B cell (primary cell): ENCODE results near the gene IL20. TPM values are rescaled to one million over a fixed set of nuclear protein-coding genes. Genes with fewer than 3 reads are reported as not detected.

Source experiments
- ATAC-seq: fragments of 200-7000 bp; cut with Tn5 transposase; one replicate; pipeline ENCODE4 v1.10.0; 2021; ENCODE audit warnings: low read depth, mild to moderate bottlenecking, moderate number of reproducible peaks, moderate library complexity
- CTCF ChIA-PET: fragments of 350-600 bp; sonication (Branson Sonifier 250); formaldehyde crosslinking; loops from one replicate; lab custom pipeline; 2021; ENCODE audit warnings: antibody characterized with exemption, inconsistent platforms; lab: Charles Lee
- POLR2A ChIA-PET: fragments of 350-600 bp; sonication (Branson Sonifier 250); formaldehyde crosslinking; loops from one replicate; lab custom pipeline; 2021; ENCODE audit warnings: antibody characterized with exemption; lab: Charles Lee
- DNase-seq: peaks from one replicate; pipeline ENCODE4 v3.0.0; 2013
- H2AFZ ChIP-seq: 2 replicates; pipeline ENCODE4 v1.6.1; 2012; ENCODE audit warnings: mild to moderate bottlenecking, low read depth, low read length; ENCODE audit not compliant: insufficient read depth, poor library complexity, severe bottlenecking
- H3K27ac ChIP-seq, 2 donors: 1 replicate in 1 of 2; 2 replicates in 1 of 2; pipeline ENCODE4 v1.5.1; 2012 to 2013; ENCODE audit warnings: low read length in 2 of 2, mild to moderate bottlenecking in 2 of 2, moderate library complexity in 1 of 2
- H3K27me3 ChIP-seq, 4 experiments: fragments of 200-600 bp in 1 of 4; sonication (generic) in 1 of 4; replicated peaks in 1 of 4; 1 replicate in 2 of 4; 2 replicates in 2 of 4; pipeline versions ENCODE4 v1.6.1 to v1.7.0; 2013 to 2016; ENCODE audit warnings: low read length in 3 of 4, mild to moderate bottlenecking in 2 of 4, mixed read lengths in 1 of 4, moderate library complexity in 1 of 4; ENCODE audit not compliant: insufficient read depth in 4 of 4, control insufficient read depth in 3 of 4; ENCODE audit errors: control extremely low read depth in 1 of 4
- H3K36me3 ChIP-seq, 2 experiments: replicated peaks in 1 of 2; 1 replicate in 1 of 2; 2 replicates in 1 of 2; pipeline versions ENCODE4 v1.6.1 to v1.7.1; 2013; ENCODE audit warnings: low read length in 1 of 2; ENCODE audit not compliant: insufficient read depth in 2 of 2, control insufficient read depth in 1 of 2; ENCODE audit errors: control extremely low read depth in 1 of 2, extremely low read depth in 1 of 2
- H3K4me1 ChIP-seq, 2 donors: fragments of 200-600 bp in 1 of 2; sonication (generic) in 1 of 2; 1 replicate in 1 of 2; 2 replicates in 1 of 2; pipeline versions ENCODE4 v1.5.1 to v1.6.1; 2013 to 2017; ENCODE audit warnings: low read length in 2 of 2; ENCODE audit not compliant: control insufficient read depth in 2 of 2, insufficient read depth in 2 of 2
- H3K4me2 ChIP-seq: replicated peaks from 2 replicates; pipeline ENCODE3; 2012; ENCODE audit warnings: mild to moderate bottlenecking, low read depth, low read length; ENCODE audit not compliant: poor library complexity, severe bottlenecking
- H3K4me3 ChIP-seq, 5 experiments: fragments of 200-600 bp in 1 of 5; sonication (generic) in 1 of 5; 1 replicate in 3 of 5; 2 replicates in 2 of 5; pipeline versions ENCODE4 v1.5.1 to v1.7.0; 2011 to 2016; ENCODE audit warnings: low read length in 4 of 5, mild to moderate bottlenecking in 4 of 5, low read depth in 2 of 5, control low read depth in 1 of 5, moderate library complexity in 1 of 5; ENCODE audit not compliant: insufficient read depth in 1 of 5; ENCODE audit errors: control extremely low read depth in 1 of 5, extremely low read depth in 1 of 5
- H3K79me2 ChIP-seq: fragments of 200-600 bp; sonication (generic); one replicate; pipeline ENCODE4 v1.6.0; 2016; ENCODE audit warnings: low read length; ENCODE audit not compliant: control insufficient read depth, insufficient read depth
- H3K9ac ChIP-seq: fragments of 200-600 bp; sonication (generic); 2 replicates; pipeline ENCODE4 v1.6.1; 2017; ENCODE audit warnings: mild to moderate bottlenecking, low read length, moderate library complexity
- H3K9me3 ChIP-seq, 3 donors: one replicate each; pipeline versions ENCODE4 v1.6.1 to v1.7.1; 2013; ENCODE audit warnings: low read length in 2 of 3; ENCODE audit not compliant: control insufficient read depth in 2 of 3, insufficient read depth in 1 of 3; ENCODE audit errors: control extremely low read depth in 1 of 3
- H4K20me1 ChIP-seq: 2 replicates; pipeline ENCODE4 v1.6.0; 2012; ENCODE audit warnings: mild to moderate bottlenecking, low read length; ENCODE audit not compliant: insufficient read depth, control insufficient read depth, poor library complexity, severe bottlenecking
- H3K27ac Mint-ChIP-seq: one replicate; pipeline ENCODE4 v1.8.0; 2021; ENCODE audit warnings: mixed read lengths
- H3K27me3 Mint-ChIP-seq: one replicate; pipeline ENCODE4 v1.8.0; 2021; ENCODE audit warnings: mixed read lengths
- H3K4me1 Mint-ChIP-seq: one replicate; pipeline ENCODE4 v1.8.0; 2021; ENCODE audit warnings: mixed read lengths
- H3K4me3 Mint-ChIP-seq: one replicate; pipeline ENCODE4 v1.8.0; 2021; ENCODE audit warnings: mixed read lengths
- H3K9me3 Mint-ChIP-seq: one replicate; pipeline ENCODE4 v1.8.0; 2022; ENCODE audit warnings: mixed read lengths; ENCODE audit not compliant: insufficient read depth
- EZH2 ChIP-seq: IDR thresholded peaks from 2 replicates; pipeline ENCODE4 v1.6.1; 2012; ENCODE audit warnings: borderline replicate concordance, low read depth, mild to moderate bottlenecking, moderate library complexity, low read length; ENCODE audit not compliant: insufficient read depth, poor library complexity, severe bottlenecking
- WGBS: methylation state at CpG from one replicate; pipeline ENCODE4 v1.1.5; 2013; ENCODE audit warnings: missing lambda C conversion rate; ENCODE audit not compliant: insufficient coverage; 5-methylcytosine and 5-hydroxymethylcytosine counted together
- intact Hi-C: fragments of 100-400 bp; cut with micrococcal nuclease; formaldehyde crosslinking; loops from one replicate; pipeline ENCODE4 v1.10.0; 2022
- polyA plus RNA-seq: library from polyadenylated mRNA; depleted of rRNA; stranded (reverse); fragments of >200 nt; gene quantifications from 2 replicates; pipeline ENCODE4 v1.2.3, GENCODE V29; 2012
- total RNA-seq, 2 donors: library from RNA; stranded (reverse); fragments of 120-200 nt in 1 of 2; gene quantifications; 1 replicate in 1 of 2; 2 replicates in 1 of 2; pipeline versions ENCODE4 v1.2.3 to v1.2.4, GENCODE V29; 2013 to 2022
- TF ChIP-seq, protein P1 (sequence below): fragments of 200-600 bp; IDR thresholded peaks from one replicate; pipeline ENCODE4 v1.8.0; 2022; ENCODE audit warnings: antibody characterized with exemption, mild to moderate bottlenecking

The IL20 gene
- total and polyA plus RNA-seq, 2 donors (not counting 1 experiment from before 2014, with no cell fraction given): not detected

DNA sequence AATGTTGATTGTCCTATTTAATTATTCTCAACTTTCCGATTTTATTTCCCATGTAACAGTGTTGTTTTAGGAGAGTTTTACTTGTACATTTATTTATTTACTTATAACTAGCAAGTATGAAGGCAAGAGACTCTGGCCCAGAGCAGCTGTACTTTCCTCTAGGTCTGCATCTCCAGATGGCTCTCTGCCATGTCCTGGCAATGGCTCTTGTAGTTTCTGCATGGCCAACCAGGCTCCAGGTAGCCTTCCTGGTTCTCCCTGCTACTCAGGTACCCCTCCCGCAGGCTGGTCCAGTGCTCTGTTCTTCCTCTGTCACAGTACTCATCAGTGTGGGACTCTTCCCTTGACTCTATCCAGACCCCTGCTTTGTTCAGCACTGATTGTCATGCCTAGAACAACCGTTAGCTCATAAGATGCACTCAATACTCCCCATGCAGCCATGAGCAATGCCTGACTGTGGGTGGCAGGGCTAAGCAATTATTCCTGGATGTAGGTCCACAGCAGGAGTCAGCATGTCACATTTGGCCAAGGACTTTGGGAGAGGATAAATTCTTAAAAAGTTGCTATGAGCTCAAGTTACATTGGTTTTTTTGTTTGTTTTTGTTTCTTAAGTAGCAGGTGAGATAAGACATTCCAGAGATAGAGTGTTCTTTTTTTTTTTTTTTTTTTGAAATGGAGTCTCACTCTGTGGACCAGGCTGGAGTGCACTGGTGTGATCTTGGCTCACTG is 10.9 kb upstream of the IL20 start:
- H3K4me3 Mint-ChIP-seq: no peak overlapping the region
- 100% methylated on average over 2 of the region's 3 CpGs for WGBS
- no peak overlapping the region for H3K9ac ChIP-seq
- H2AFZ ChIP-seq: no peak overlapping the region
- no peaks in the 10 kb centered on the region for H3K9me3 ChIP-seq
- no peak for ATAC-seq
- no peak overlapping the region for H3K27ac Mint-ChIP-seq
- CTCF ChIA-PET: interaction anchor here (0.7 to 4.5 kb wide), 6 partner anchors 13 to 191 kb away, joined by 3 to 30 read pairs (median 4); no protein-coding TSS in a partner anchor
- no peaks in the 10 kb centered on the region for H3K4me1 ChIP-seq
- no peak for DNase-seq
- H3K27me3 ChIP-seq: no peaks in the 10 kb centered on the region
- H3K4me1 Mint-ChIP-seq: peaks cover 4% of the 10 kb centered on the region
- no peaks in the 10 kb centered on the region for H3K36me3 ChIP-seq
- no peaks in the 10 kb centered on the region for H4K20me1 ChIP-seq
- no peaks in the 10 kb centered on the region for H3K9me3 Mint-ChIP-seq
- H3K79me2 ChIP-seq: no peaks in the 10 kb centered on the region
- POLR2A ChIA-PET: no interaction called here
- TF ChIP-seq EZH2: no peak
- TF ChIP-seq, protein P1, sequence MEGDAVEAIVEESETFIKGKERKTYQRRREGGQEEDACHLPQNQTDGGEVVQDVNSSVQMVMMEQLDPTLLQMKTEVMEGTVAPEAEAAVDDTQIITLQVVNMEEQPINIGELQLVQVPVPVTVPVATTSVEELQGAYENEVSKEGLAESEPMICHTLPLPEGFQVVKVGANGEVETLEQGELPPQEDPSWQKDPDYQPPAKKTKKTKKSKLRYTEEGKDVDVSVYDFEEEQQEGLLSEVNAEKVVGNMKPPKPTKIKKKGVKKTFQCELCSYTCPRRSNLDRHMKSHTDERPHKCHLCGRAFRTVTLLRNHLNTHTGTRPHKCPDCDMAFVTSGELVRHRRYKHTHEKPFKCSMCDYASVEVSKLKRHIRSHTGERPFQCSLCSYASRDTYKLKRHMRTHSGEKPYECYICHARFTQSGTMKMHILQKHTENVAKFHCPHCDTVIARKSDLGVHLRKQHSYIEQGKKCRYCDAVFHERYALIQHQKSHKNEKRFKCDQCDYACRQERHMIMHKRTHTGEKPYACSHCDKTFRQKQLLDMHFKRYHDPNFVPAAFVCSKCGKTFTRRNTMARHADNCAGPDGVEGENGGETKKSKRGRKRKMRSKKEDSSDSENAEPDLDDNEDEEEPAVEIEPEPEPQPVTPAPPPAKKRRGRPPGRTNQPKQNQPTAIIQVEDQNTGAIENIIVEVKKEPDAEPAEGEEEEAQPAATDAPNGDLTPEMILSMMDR: no peak
- no peak overlapping the region for H3K4me3 ChIP-seq
- no peak overlapping the region for H3K27ac ChIP-seq
- H3K4me2 ChIP-seq: no peak overlapping the region
- intact Hi-C loops: no loop called here
- H3K27me3 Mint-ChIP-seq: peaks cover 13% of the 10 kb centered on the region

DNA sequence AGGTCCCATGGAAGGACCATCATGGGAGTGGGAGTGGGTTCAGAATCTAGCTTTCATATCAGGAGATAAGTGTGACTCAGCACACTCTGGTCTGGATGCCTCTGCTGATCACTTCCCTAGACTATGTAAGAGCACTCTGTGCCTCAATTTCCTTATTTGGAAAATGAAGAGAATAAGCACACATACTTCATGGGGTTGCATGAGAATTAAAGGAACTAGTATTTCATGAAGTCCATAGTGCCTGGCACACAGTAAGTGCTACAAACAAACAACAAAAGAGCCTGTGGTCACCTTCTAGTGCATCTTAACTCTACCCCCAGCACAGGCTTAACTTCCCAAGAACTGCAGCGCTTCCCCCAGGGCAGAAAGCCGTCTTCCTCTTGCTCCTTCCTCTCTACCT is 9.6 kb upstream of the IL20 start:
- intact Hi-C loops: loop anchor here (2.0 kb wide), 2 partner anchors 77 to 127 kb away; no protein-coding TSS in a partner anchor
- H2AFZ ChIP-seq: no peak overlapping the region
- no peak overlapping the region for H3K9ac ChIP-seq
- no peaks in the 10 kb centered on the region for H4K20me1 ChIP-seq
- H3K79me2 ChIP-seq: no peaks in the 10 kb centered on the region
- WGBS: 100% methylated on average over 2 of the region's 2 CpGs
- H3K27me3 Mint-ChIP-seq: peaks cover 12% of the 10 kb centered on the region
- H3K4me3 Mint-ChIP-seq: no peak overlapping the region
- H3K27me3 ChIP-seq: peaks cover 0 to 4% (median 0%) of the 10 kb centered on the region in 4 experiments
- H3K4me3 ChIP-seq: no peak overlapping the region
- H3K9me3 ChIP-seq: no peaks in the 10 kb centered on the region
- CTCF ChIA-PET: interaction anchor here (0.8 to 4.5 kb wide), 11 partner anchors 8 to 198 kb away, joined by 3 to 30 read pairs (median 6); no protein-coding TSS in a partner anchor
- no peaks in the 10 kb centered on the region for H3K36me3 ChIP-seq
- POLR2A ChIA-PET: no interaction called here
- peaks cover 4% of the 10 kb centered on the region for H3K4me1 Mint-ChIP-seq
- TF ChIP-seq EZH2: no peak
- TF ChIP-seq, protein P1: no peak
- ATAC-seq (no peak), DNase-seq (no peak)
- no peaks in the 10 kb centered on the region for H3K9me3 Mint-ChIP-seq
- no peak overlapping the region for H3K27ac ChIP-seq
- no peaks in the 10 kb centered on the region for H3K4me1 ChIP-seq
- no peak overlapping the region for H3K4me2 ChIP-seq
- H3K27ac Mint-ChIP-seq: peak overlapping the region; percentile 38
